Transverse colon (tissue), 4 donors: ENCODE data around the gene LSAMP. TPM values are rescaled to one million over a fixed set of nuclear protein-coding genes. Genes with fewer than 3 reads are reported as not detected.

ENCODE experiments used
- DNase-seq: peaks from one replicate; pipeline ENCODE4 v3.0.0-alpha.2; 2019
- H3K27ac ChIP-seq, 4 donors: fragments of 200-600 bp; sonication (generic); 2 replicates each; pipeline ENCODE4 v1.5.1; 2016 to 2018; ENCODE audit warnings: inconsistent platforms in 4 of 4
- H3K27me3 ChIP-seq: fragments of 200-600 bp; sonication (generic); 2 replicates; pipeline ENCODE4 v1.5.1; 2017; ENCODE audit warnings: inconsistent platforms
- H3K36me3 ChIP-seq, 4 donors: fragments of 200-600 bp; sonication (generic); 2 replicates each; pipeline ENCODE4 v1.5.1; 2017 to 2019; ENCODE audit warnings: inconsistent platforms in 4 of 4
- H3K4me1 ChIP-seq, 4 donors: fragments of 200-600 bp; sonication (generic); 2 replicates each; pipeline ENCODE4 v1.5.1; 2017 to 2020; ENCODE audit warnings: inconsistent platforms in 4 of 4
- H3K4me3 ChIP-seq, 4 donors: fragments of 200-600 bp; sonication (generic); 1 replicate in 1 of 4; 2 replicates in 3 of 4; pipeline versions ENCODE4 v1.5.1 to v1.6.1; 2017 to 2019; ENCODE audit warnings: inconsistent platforms in 4 of 4
- H3K9me3 ChIP-seq, 2 donors: fragments of 200-600 bp; sonication (generic); 2 replicates each; pipeline ENCODE4 v1.5.1; 2017 to 2019; ENCODE audit warnings: inconsistent platforms in 2 of 2
- CTCF ChIP-seq, 5 experiments: fragments of 200-600 bp in 3 of 5; fragments of 450-650 bp in 2 of 5; sonication (generic) in 3 of 5; IDR thresholded peaks; 1 replicate in 2 of 5; 2 replicates in 3 of 5; pipeline ENCODE4 v1.5.1; 2016 to 2017; ENCODE audit warnings: antibody characterized with exemption in 5 of 5, inconsistent platforms in 3 of 5, mild to moderate bottlenecking in 2 of 5, moderate library complexity in 1 of 5
- EP300 ChIP-seq: sonication (generic); formaldehyde crosslinking; IDR thresholded peaks from one replicate; pipeline ENCODE4 v1.6.1; 2017; ENCODE audit warnings: antibody characterized with exemption, low read depth
- POLR2A ChIP-seq: fragments of 450-650 bp; IDR thresholded peaks from one replicate; pipeline ENCODE4 v1.6.1; 2016; ENCODE audit warnings: antibody characterized with exemption, mild to moderate bottlenecking, moderate library complexity
- POLR2AphosphoS5 ChIP-seq, 3 donors: sonication (generic); formaldehyde crosslinking; IDR thresholded peaks; one replicate each; pipeline ENCODE4 v1.6.1; 2016; ENCODE audit warnings: antibody characterized with exemption in 3 of 3
- WGBS, 2 donors: methylation state at CpG; one replicate each; pipeline ENCODE4 v1.1.5; 2018; ENCODE audit warnings: low coverage in 1 of 2; 5-methylcytosine and 5-hydroxymethylcytosine counted together
- in situ Hi-C, 4 donors: fragments of 200-750 bp; cut with MboI; loops; one replicate each; pipeline versions ENCODE4 v1.15.0 to v1.15.1; 2017; ENCODE audit warnings: low sequenced_read_pairs in 3 of 4, low pct_ligation_motif_present in 1 of 4, low pct_unique_long_range_greater_than_20kb in 1 of 4
- intact Hi-C: fragments of 100-400 bp; cut with DNase I; formaldehyde crosslinking; loops from one replicate; pipeline ENCODE4 v1.15.1; 2023; ENCODE audit warnings: low total_unique reads
- total RNA-seq, 4 donors: library from RNA; depleted of rRNA; stranded (reverse); fragments of >200 nt; gene quantifications; one replicate each; pipeline ENCODE4 v1.1.0, GENCODE V29; 2016

Gene LSAMP
- total RNA-seq, 4 donors from 2014 or later, result 3.4 to 8.2 (median 5.4) TPM

- H3K9me3 ChIP-seq, result no peaks in the 10 kb centered on the region
- DNase-seq, result no peak
- no peaks in the 10 kb centered on the region for H3K4me1 ChIP-seq
- no peaks in the 10 kb centered on the region for H3K27me3 ChIP-seq
- WGBS, 2 donors, result 74 to 80% methylated on average over 1 to 2 of the region's 2 CpGs
- H3K36me3 ChIP-seq, result no peaks in the 10 kb centered on the region
- in situ Hi-C loops (no loop called here), intact Hi-C loops (no loop called here)
- no peak overlapping the region for H3K27ac ChIP-seq
- TF ChIP-seq POLR2A, result no peak
- H3K4me3 ChIP-seq, result no peak overlapping the region
Measured at GRCh38 chr3:116191409-116191808, 253.9 kb downstream of the LSAMP start.

GRCh38 chr3:116190095-116190494, 255.2 kb downstream of the LSAMP start:
- TF ChIP-seq POLR2A (no peak), POLR2AphosphoS5 (IDR thresholded peaks at IDR 0.05) (no peak), CTCF (IDR thresholded peaks at IDR 0.05) (no peak), EP300 (no peak)
- no peak overlapping the region for H3K4me3 ChIP-seq
- H3K36me3 ChIP-seq, result no peaks in the 10 kb centered on the region
- no peaks in the 10 kb centered on the region for H3K9me3 ChIP-seq
- DNase-seq, result no peak
- 74 to 79% methylated on average over 3 of the region's 3 CpGs for WGBS, 2 donors
- in situ Hi-C loops (no loop called here), intact Hi-C loops (no loop called here)
- no peaks in the 10 kb centered on the region for H3K27me3 ChIP-seq
- H3K27ac ChIP-seq, result no peak overlapping the region
- no peaks in the 10 kb centered on the region for H3K4me1 ChIP-seq

- Histone ChIP-seq H3K36me3 (no peaks in the 10 kb centered on the region), H3K27ac (no peak overlapping the region), H3K9me3 (no peaks in the 10 kb centered on the region), H3K4me1 (no peaks in the 10 kb centered on the region), H3K27me3 (no peaks in the 10 kb centered on the region), H3K4me3 (no peak overlapping the region)
- intact Hi-C loops (no loop called here), in situ Hi-C loops (no loop called here)
- DNase-seq, result no peak
- TF ChIP-seq POLR2AphosphoS5 (IDR thresholded peaks at IDR 0.05) (no peak), EP300 (no peak), CTCF (IDR thresholded peaks at IDR 0.05) (no peak), POLR2A (no peak)
- 41 to 73% methylated on average over 3 of the region's 3 CpGs for WGBS, 2 donors
Measured at GRCh38 chr3:116188231-116188785, 257.0 kb downstream of the LSAMP start.

- in situ Hi-C loops, result no loop called here
Measured at GRCh38 chr3:116186049-116186448, 259.2 kb downstream of the LSAMP start.

GRCh38 chr3:116181159-116181558, 264.1 kb downstream of the LSAMP start:
- H3K27me3 ChIP-seq, result no peaks in the 10 kb centered on the region
- no peak for TF ChIP-seq CTCF (IDR thresholded peaks at IDR 0.05)
- TF ChIP-seq POLR2A, result no peak
- TF ChIP-seq POLR2AphosphoS5 (IDR thresholded peaks at IDR 0.05), result no peak
- no peak for TF ChIP-seq EP300
- in situ Hi-C loops, result no loop called here
- no peak overlapping the region for H3K4me3 ChIP-seq
- intact Hi-C loops, result no loop called here
- no peaks in the 10 kb centered on the region for H3K4me1 ChIP-seq
- no peaks in the 10 kb centered on the region for H3K9me3 ChIP-seq
- no peak for DNase-seq
- no peak overlapping the region for H3K27ac ChIP-seq
- no peaks in the 10 kb centered on the region for H3K36me3 ChIP-seq

More at GRCh38 chr3:116186049-116186448, 259.2 kb downstream of the LSAMP start:
- Histone ChIP-seq H3K9me3 (no peaks in the 10 kb centered on the region), H3K27ac (no peak overlapping the region), H3K27me3 (no peaks in the 10 kb centered on the region), H3K4me1 (no peaks in the 10 kb centered on the region), H3K4me3 (no peak overlapping the region), H3K36me3 (no peaks in the 10 kb centered on the region)
- DNase-seq, result no peak
- TF ChIP-seq POLR2A (no peak), EP300 (no peak)
- 74 to 89% methylated on average over 1 of the region's 1 CpG for WGBS, 2 donors
- intact Hi-C loops, result no loop called here
